Gastrocnemius medialis (tissue), 4 donors: ENCODE data around the gene OPA3. TPM values are rescaled to one million over a fixed set of nuclear protein-coding genes. Genes with fewer than 3 reads are reported as not detected.

ENCODE experiments used
- ATAC-seq, 2 donors: fragments of 150-250 bp; one replicate each; pipeline ENCODE4 v1.9.1; 2016
- DNase-seq, 2 donors: peaks; one replicate each; pipeline ENCODE4 v3.0.0-alpha.2; 2019
- H3K27ac ChIP-seq, 4 donors: fragments of 200-600 bp; sonication (generic); 1 replicate in 1 of 4; 2 replicates in 3 of 4; pipeline ENCODE4 v1.5.1; 2016 to 2018; ENCODE audit warnings: mild to moderate bottlenecking in 2 of 4, moderate library complexity in 1 of 4
- H3K27me3 ChIP-seq, 3 donors: fragments of 200-600 bp; sonication (generic) in 2 of 3; 1 replicate in 1 of 3; 2 replicates in 2 of 3; pipeline versions ENCODE4 v1.5.1 to v1.6.0; 2016 to 2019; ENCODE audit warnings: mild to moderate bottlenecking in 1 of 3, moderate library complexity in 1 of 3
- H3K36me3 ChIP-seq, 2 donors: fragments of 200-600 bp; sonication (generic) in 1 of 2; one replicate each; pipeline ENCODE4 v1.5.1; 2017 to 2018
- H3K4me1 ChIP-seq, 2 donors: fragments of 200-600 bp; sonication (generic) in 1 of 2; one replicate each; pipeline ENCODE4 v1.5.1; 2016 to 2017; ENCODE audit warnings: mild to moderate bottlenecking in 2 of 2
- H3K4me3 ChIP-seq, 4 donors: fragments of 200-600 bp; sonication (generic) in 3 of 4; 1 replicate in 1 of 4; 2 replicates in 3 of 4; pipeline ENCODE4 v1.5.1; 2016 to 2019; ENCODE audit warnings: mild to moderate bottlenecking in 2 of 4
- H3K9me3 ChIP-seq, 3 donors: fragments of 200-600 bp; sonication (generic) in 2 of 3; 1 replicate in 1 of 3; 2 replicates in 2 of 3; pipeline ENCODE4 v1.5.1; 2016 to 2019
- POLR2A ChIP-seq, 2 donors: fragments of 450-650 bp; IDR thresholded peaks; one replicate each; pipeline ENCODE4 v1.6.1; 2017; ENCODE audit warnings: antibody characterized with exemption in 2 of 2, mild to moderate bottlenecking in 2 of 2, moderate library complexity in 2 of 2
- in situ Hi-C, 4 donors: fragments of 200-750 bp; cut with MboI; loops; one replicate each; pipeline versions ENCODE4 v1.15.0 to v1.8.0; 2017; ENCODE audit warnings: low sequenced_read_pairs in 4 of 4
- intact Hi-C: fragments of 100-400 bp; cut with DNase I; formaldehyde crosslinking; loops from one replicate; pipeline ENCODE4 v1.15.1; 2023; ENCODE audit warnings: low total_unique reads
- total RNA-seq, 4 donors: library from RNA; depleted of rRNA; stranded (reverse); fragments of >200 nt; gene quantifications; one replicate each; pipeline versions ENCODE4 v1.1.0 to v1.2.3, GENCODE V29; 2016
- TF ChIP-seq, protein P1 (sequence below), 5 experiments: fragments of 450-650 bp in 3 of 5; fragments of 200-600 bp in 2 of 5; sonication (generic) in 2 of 5; IDR thresholded peaks in 4 of 5; conservative IDR thresholded peaks in 1 of 5; 1 replicate in 4 of 5; 2 replicates in 1 of 5; pipeline ENCODE4 v1.5.1; 2016 to 2019; ENCODE audit warnings: antibody characterized with exemption in 5 of 5, mild to moderate bottlenecking in 3 of 5, moderate library complexity in 3 of 5

OPA3 gene
- total RNA-seq, 4 donors from 2014 or later, result 14.8 to 32.5 (median 20.3) TPM

DNA sequence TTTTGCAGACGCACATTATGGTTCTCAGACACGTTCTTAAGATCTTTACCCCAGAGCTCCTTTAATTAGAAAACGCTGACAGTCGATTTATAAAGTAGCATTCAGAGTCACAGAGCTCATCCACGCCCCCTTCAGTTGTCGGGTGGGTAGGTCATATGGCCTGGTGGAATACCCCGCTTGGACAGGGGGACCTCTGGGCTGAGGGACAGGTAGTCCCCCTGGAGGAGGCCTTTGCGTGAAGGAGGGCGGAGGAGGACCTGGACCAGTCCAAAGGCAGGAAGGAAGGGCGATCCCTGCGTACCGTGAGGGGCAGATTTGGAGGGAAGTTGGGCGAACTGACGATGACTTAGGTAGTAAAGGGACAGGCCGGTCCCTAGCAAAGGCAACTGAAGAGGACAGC lies 56.9 kb downstream of the OPA3 start:
- no peak for ATAC-seq
- H3K9me3 ChIP-seq, result no peaks in the 10 kb centered on the region
- no peak overlapping the region for H3K27ac ChIP-seq
- H3K36me3 ChIP-seq, result peaks cover 0 to 21% of the 10 kb centered on the region in 2 donors
- no peak overlapping the region for H3K4me3 ChIP-seq
- peaks cover 0 to 15% of the 10 kb centered on the region in 2 donors for H3K4me1 ChIP-seq
- in situ Hi-C loops (loop anchor here in 2 of 4 donors (10.0 to 25.0 kb wide), 2 partner anchors 107 to 135 kb away; partner anchors contain the start of genes EML2 (in 1 of the 2) and GIPR (in 1 of the 2)), intact Hi-C loops (no loop called here)
- peaks cover 3 to 17% (median 16%) of the 10 kb centered on the region in 3 donors for H3K27me3 ChIP-seq
- DNase-seq, result no peak
- no peak for TF ChIP-seq POLR2A (IDR thresholded peaks at IDR 0.05)
- TF ChIP-seq, protein P1, sequence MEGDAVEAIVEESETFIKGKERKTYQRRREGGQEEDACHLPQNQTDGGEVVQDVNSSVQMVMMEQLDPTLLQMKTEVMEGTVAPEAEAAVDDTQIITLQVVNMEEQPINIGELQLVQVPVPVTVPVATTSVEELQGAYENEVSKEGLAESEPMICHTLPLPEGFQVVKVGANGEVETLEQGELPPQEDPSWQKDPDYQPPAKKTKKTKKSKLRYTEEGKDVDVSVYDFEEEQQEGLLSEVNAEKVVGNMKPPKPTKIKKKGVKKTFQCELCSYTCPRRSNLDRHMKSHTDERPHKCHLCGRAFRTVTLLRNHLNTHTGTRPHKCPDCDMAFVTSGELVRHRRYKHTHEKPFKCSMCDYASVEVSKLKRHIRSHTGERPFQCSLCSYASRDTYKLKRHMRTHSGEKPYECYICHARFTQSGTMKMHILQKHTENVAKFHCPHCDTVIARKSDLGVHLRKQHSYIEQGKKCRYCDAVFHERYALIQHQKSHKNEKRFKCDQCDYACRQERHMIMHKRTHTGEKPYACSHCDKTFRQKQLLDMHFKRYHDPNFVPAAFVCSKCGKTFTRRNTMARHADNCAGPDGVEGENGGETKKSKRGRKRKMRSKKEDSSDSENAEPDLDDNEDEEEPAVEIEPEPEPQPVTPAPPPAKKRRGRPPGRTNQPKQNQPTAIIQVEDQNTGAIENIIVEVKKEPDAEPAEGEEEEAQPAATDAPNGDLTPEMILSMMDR (IDR thresholded peaks at IDR 0.05 in 4 of 5, conservative IDR thresholded peaks at IDR 0.05 in 1 of 5), result no peak

DNA sequence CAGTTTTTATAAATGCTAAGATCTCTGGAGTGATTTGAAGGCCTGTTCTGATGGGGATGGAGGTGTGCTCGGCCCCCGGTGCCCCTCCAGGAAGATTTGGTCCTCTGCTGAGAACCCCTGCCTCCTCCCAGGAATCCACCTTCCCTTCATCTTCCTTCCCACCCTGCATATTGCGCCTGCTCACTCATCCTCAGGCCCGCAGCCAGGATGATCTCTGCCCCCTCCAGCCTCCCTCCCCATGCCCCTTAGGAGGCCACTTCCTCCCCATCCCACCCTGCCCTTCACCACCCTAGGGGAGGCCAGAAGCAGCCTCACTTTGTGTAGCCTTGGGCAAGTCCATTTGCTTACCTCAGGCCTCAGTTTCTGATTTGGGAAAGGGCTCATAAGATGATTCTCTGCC lies 57.6 kb downstream of the OPA3 start:
- intact Hi-C loops (no loop called here), in situ Hi-C loops (loop anchor here in 2 of 4 donors (10.0 to 25.0 kb wide), 2 partner anchors 108 to 135 kb away; partner anchors contain the start of genes EML2 (in 1 of the 2) and GIPR (in 1 of the 2))
- Histone ChIP-seq H3K9me3 (no peaks in the 10 kb centered on the region), H3K4me3 (no peak overlapping the region), H3K27me3 (peaks cover 3 to 17% (median 16%) of the 10 kb centered on the region in 3 donors), H3K27ac (no peak overlapping the region), H3K4me1 (peaks cover 0 to 15% of the 10 kb centered on the region in 2 donors), H3K36me3 (peaks cover 0 to 21% of the 10 kb centered on the region in 2 donors)
- ATAC-seq (no peak), DNase-seq (no peak)
- TF ChIP-seq, protein P1 (IDR thresholded peaks at IDR 0.05 in 4 of 5, conservative IDR thresholded peaks at IDR 0.05 in 1 of 5), result no peak
- no peak for TF ChIP-seq POLR2A (IDR thresholded peaks at IDR 0.05)

DNA sequence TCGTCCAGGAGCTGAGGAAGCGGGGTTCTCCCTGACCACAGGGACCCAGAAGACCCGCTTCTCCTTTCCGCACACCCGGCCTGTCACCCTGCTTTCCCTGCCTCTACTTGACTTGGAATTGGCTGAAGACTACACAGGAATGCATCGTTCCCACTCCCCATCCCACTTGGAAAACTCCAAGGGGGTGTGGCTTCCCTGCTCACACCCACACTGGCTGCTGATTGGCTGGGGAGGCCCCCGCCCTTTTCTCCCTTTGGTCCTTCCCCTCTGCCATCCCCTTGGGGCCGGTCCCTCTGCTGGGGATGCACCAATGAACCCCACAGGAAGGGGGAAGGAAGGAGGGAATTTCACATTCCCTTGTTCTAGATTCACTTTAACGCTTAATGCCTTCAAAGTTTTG lies 58.5 kb downstream of the OPA3 start:
- peaks cover 3 to 17% (median 16%) of the 10 kb centered on the region in 3 donors for H3K27me3 ChIP-seq
- DNase-seq (peak; percentile 42 to 55), ATAC-seq (peak; percentile 9 to 14)
- no peak overlapping the region for H3K4me3 ChIP-seq
- TF ChIP-seq, protein P1 (IDR thresholded peaks at IDR 0.05 in 4 of 5, conservative IDR thresholded peaks at IDR 0.05 in 1 of 5), result no peak
- TF ChIP-seq POLR2A (IDR thresholded peaks at IDR 0.05), result no peak
- peak overlapping the region in 1 of 4 donors; percentile 37 for H3K27ac ChIP-seq
- peaks cover 0 to 15% of the 10 kb centered on the region in 2 donors for H3K4me1 ChIP-seq
- no peaks in the 10 kb centered on the region for H3K9me3 ChIP-seq
- intact Hi-C loops, result no loop called here
- in situ Hi-C loops, result loop anchor here in 2 of 4 donors (10.0 to 25.0 kb wide), 2 partner anchors 109 to 136 kb away; partner anchors contain the start of genes EML2 (in 1 of the 2) and GIPR (in 1 of the 2)
- peaks cover 0 to 21% of the 10 kb centered on the region in 2 donors for H3K36me3 ChIP-seq

DNA sequence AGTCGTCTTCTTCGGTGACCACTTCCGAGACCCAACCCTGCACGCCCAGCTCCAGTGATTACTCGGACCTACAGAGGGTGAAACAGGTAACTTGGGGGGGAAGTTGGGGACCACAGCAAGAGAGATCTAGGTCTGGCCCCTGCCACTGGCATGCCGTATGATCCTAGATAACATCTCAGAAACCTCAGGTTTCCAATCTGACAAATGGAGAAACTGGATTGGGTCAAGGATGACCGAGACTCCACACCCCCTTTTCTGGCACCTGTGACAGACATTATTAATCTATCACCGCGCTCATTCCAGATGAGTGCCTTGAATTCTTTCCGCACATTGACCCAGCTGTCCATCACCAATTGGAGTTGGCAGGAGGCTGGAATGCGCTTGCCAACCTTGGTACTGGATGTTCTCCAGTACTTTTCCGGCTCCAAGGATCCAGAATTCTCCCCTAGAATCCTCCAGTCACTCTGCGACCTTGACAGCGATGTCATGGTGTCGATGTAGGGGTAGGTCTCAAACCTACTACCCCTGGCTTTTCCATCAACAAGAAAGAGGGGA lies 60.0 kb downstream of the OPA3 start:
- H3K9me3 ChIP-seq, result no peaks in the 10 kb centered on the region
- peaks cover 0 to 15% of the 10 kb centered on the region in 2 donors for H3K4me1 ChIP-seq
- in situ Hi-C loops (loop anchor here in 3 of 4 donors (5.0 to 25.0 kb wide), 3 partner anchors 110 to 138 kb away; partner anchors contain the start of genes EML2 (in 1 of the 3) and GIPR (in 1 of the 3)), intact Hi-C loops (no loop called here)
- DNase-seq, result no peak
- peaks cover 0 to 26% of the 10 kb centered on the region in 2 donors for H3K36me3 ChIP-seq
- peak overlapping the region in 3 of 4 donors; percentile 2 to 55 (median 49) for H3K27ac ChIP-seq
- TF ChIP-seq, protein P1 (IDR thresholded peaks at IDR 0.05 in 4 of 5, conservative IDR thresholded peaks at IDR 0.05 in 1 of 5), result no peak
- H3K4me3 ChIP-seq, result no peak overlapping the region
- peak in 1 of 2 donors; percentile 24 for ATAC-seq
- H3K27me3 ChIP-seq, result peaks cover 1 to 11% (median 9%) of the 10 kb centered on the region in 3 donors
